GM21786 (cell line): ENCODE measurements around the gene RAB3D.
"Not testable (repeated sequence)": the region's sequence is repeated elsewhere in the genome, so short reads cannot be mapped to it uniquely, and the experiment has no call there.

Source experiments
- ATAC-seq: cut with Tn5 transposase; IDR thresholded peaks from one replicate; pipeline ENCODE4 v1.9.1; 2021; ENCODE audit not compliant: unreplicated experiment

The RAB3D gene

DNA sequence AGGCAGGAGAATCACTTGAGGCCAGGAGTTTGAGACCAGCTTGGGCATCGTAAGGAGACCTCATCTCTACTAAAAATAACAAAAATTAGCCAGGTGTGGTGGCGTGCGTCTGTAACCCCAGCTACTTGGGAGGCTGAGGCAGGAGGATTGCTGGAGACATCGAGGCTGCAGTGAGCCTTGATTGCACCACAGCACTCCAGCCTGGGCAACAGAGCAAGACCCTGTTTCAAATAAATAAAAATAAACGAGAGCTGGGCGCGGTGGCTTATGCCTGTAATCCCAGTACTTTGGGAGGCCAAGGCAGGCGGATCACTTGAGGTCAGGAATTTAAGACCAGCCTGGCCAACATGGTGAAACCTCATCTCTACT is 626 bp upstream of the RAB3D start:
- not testable (repeated sequence) for ATAC-seq

DNA sequence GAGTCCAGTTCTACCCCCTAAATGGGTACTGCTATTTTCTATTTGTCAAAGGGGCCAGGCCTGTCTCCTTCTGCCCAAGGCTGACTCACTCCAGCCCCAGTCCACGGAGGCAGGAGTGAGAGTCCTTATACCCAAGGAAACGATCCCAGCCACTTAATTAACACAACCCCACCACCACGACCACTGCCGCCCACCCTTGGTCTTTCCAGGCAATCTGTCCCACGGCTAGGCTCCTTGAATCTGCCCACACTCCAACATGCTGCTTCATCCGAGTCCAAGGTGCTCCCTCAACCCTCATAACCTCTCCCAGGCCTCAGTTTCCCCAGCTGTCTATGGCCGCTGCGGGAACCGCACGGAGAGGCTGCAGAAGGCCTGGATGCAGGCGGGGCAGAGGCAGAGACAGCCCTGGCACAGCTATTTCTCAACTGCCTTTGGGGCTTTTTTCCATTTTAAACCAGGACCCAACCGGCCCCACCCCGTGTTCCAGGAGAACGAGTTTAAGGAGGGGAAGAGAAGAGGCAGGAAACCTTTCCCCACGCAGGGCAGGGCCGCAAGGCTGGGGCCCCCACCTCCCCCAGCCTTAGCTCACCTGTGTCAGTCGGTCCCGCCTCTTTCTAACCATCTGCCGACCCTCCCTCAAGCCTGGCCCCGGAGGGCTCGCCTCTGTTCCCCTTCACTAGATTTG is 746 bp downstream of the RAB3D start:
- no peak for ATAC-seq

DNA sequence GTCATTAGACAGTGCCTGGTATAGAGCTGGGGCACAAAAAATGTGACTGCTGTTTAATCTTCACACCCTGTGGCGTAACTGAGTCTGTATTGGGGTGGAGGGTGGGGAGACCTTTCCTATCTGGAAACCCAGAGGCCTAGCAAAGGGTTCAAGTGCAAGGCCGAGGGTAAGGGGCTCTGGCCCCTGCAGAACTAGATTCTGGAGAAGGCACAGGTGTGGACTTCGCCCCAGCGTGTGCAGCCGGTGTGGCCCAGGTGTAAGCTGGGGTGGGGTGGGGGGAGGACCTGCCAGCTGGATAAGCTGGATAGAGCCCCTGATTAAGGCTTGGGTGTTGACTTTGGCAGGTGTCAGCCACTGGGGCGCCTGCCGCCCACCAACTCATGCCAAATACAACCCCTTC is 1.3 kb downstream of the RAB3D start:
- no peak for ATAC-seq

DNA sequence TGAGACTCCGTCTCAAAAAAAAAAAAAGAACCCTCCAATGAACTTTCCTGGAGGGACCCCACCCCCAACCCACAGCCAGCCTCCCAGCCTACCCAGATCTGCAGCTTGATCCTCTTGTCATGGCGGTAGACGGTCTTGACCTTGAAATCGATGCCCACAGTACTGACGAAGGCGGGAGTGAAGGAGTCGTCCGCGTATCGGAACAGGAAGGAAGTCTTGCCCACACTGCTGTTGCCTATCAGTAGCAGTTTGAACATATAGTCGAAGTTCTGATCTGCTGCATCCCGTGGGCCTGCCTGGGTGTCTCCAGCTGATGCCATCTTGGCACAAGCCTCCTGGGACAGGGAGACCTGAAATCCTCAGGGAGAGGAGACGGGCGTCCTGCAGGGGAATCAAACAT is 2.4 kb downstream of the RAB3D start:
- ATAC-seq: no peak

DNA sequence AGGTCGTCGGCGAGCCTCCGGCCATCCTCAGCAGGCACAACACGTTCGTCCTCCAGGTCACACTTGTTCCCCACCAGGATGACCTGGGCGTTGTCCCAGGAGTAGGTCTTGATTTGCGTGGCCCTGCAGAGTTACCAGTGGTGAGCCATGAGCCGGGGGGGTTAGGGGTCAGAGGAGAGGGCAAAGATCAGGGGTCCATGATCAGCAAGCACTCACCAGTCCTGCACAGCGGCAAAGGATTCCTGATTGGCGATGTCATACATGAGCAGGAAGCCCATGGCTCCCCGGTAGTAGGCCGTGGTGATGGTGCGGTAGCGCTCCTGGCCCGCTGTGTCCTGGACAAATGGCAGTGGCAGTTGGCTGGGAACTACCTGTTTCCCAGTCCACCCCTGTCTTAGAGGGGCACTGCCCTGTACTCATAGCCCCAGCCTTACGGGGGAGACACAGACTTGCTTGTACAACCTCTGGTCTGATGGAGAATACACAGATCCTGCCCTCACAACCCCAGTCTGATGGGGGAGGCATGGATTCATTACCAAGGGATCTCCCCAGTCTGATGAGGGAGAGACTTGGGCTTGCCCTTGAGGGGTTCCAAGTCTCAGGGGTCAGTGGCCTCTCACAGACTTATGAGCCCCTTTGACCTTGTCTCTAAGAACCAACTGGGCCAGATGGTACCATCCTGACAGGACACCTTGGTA is 3.9 kb downstream of the RAB3D start:
- no peak for ATAC-seq

DNA sequence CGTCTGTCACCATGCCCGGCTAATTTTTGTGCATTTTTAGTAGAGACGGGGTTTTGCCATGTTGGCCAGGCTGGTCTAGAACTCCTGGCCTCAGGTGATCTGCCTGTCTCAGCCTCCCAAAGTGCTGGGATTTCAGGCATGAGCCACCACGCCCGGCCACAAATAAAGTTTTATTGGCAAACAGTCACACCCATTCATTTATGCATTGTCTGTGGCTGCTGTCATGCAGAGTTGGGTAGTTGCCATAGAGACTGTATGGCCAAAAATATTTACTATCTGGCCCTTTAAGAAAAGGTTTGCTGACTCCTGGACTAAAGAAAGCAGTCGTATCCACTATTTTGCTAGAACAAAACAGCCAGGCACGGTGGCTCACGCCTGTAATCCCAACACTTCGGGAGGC is 5.6 kb downstream of the RAB3D start:
- ATAC-seq: not testable (repeated sequence)

DNA sequence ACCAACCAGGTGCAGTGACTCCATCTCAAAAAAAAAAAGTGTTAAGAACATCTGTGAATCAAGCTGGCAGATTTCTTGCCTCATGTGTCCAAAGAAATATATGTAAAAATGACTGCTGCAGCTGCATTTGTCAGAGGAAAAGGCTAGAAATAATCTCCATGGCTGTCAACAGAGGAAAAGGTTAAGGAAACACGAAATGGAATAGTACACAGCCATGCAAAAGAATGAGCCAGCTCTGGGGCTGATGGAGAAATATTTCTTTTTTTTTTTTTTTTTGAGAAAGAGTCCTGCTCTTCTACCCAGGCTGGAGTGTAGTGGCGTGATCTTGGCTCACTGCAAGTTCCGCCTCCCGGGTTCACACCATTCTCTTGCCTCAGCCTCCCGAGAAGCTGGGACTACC is 6.6 kb downstream of the RAB3D start:
- no peak for ATAC-seq

DNA sequence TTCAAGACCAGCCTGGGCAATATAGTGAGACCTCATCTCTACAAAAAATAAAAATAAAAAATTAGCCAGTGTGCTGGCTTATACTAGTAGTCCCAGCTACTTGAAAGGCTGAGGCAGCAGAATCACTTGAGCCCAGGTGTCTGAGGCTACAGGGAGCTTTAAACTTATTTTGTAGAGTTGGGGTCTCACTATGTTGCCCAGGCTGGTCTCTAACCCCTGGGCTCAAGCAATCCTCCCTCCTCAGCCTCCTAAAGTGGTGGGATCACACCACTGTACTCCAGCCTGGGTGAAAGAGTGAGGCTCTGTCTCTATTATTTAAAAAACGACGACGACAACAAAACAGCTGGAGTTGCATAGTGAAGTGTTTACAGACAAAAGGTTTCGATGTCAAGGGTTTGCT is 8.0 kb downstream of the RAB3D start:
- no peak for ATAC-seq

DNA sequence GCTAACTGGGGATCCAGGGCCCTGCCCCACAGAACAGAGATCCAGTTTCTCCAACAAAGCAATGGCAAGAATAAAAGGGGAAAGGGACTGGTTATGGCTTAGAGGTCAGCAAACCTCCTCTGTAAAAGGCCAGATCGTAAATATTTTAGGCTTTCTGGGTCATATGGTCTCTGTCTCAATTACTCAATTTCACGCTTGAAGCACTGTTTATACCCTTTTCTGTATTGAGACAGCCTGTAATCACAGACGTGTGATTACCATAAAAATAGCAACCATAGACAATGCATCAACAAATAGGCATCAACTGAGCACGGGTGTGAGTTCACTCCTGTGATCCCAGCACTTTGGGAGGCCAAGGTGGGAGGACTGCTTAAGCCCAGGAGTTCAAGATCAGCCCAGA is 9.3 kb downstream of the RAB3D start:
- ATAC-seq: no peak

DNA sequence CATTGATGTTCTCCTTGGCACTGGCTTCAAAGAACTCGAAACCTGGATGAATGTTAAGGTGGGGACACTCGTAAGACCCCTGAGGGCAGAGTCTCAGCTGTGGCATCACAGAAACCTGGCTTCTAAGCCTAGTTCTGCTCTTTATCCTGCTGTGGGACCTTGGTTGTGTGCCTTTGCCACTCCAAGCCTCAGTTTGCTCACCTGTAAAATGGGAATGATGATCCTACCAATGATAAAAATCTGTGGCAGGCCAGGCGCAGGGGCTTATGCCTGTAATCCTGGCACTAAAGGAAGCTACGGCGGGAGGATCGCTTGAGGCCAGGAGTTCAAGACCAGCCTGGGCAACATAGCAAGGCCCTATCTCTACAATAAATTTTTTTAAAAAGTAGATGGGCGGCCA is 13.9 kb downstream of the RAB3D start:
- ATAC-seq: no peak

DNA sequence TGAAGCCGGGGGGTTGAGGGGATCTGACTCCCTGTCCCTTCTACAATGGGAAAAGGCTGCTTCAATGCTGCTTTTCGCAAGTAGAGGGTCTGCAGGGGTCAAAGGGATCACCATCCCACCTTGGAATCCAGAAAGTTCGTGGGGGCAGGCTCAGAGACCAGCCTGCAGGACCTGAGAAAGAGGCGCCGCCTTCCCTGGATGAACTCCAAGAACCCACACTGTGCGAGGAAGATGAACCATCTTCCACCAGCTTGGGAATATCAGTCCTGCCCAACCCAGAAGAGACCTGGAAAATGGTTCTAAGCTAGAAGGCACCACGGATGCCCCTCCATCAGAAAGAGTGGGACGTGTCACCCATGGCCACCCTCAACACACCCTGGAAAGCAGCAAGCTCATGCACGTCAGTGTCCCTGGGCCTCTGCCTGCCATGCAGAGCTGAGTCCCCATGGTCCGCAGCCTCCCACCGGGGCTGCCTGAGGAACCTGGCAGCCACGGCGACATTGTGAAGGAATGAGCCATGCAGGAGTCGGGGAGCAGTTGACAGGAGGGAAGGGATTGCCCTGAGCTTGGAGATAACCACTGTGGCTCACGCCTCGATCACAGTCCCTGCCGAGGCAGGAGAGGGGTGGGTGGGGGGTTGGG is 14.6 kb downstream of the RAB3D start:
- no peak for ATAC-seq

DNA sequence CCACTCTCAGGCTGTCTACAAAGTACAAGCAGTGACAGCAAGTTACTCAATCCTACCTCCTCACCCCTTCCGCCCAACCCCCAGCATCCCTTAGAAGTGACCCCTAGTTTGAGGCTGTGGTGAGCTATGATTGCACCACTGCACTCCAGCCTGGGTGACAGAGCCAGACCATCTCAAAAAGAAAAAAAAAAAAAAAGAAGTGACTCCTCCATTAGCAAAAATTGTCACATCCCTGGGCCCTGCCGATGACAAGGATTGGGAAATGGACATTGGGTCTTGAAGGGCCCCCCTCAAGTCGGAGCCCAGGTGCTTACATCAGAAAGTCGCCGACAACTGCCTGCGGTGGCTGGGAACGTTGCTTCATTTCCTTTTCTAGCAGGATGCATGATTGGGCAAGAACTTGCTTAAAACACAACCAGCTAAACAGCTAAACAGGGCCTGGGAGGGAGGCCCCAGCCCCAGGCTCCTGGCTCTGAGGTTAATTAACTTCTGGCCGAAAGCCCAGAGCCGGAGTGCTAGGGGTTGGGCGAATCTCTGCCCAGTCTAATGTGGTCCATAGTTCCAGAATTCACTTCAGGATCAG is 15.3 kb downstream of the RAB3D start:
- no peak for ATAC-seq

DNA sequence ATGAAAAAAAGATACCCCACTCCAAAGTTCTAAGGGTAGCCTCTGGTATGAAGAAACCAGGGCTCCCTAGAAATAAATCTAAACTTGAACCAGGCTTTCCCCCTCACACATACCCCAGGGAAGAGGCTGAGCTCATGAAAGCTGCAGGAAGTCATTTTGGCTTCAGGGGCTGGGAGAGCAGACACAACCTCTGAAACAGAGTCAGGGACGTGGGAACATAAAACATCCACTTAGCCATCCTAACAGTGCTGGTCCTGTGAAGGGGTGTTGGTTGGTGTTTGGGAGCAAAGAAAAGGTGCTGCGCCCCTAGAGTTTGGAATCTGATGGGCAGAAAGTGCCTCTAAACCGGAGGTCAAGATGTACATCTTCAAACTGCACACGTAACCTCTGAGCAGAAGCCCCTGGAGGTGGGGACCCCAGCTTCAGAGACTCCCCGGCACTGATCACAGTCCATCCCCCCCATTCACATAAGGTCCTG is 15.8 kb downstream of the RAB3D start:
- ATAC-seq: no peak

DNA sequence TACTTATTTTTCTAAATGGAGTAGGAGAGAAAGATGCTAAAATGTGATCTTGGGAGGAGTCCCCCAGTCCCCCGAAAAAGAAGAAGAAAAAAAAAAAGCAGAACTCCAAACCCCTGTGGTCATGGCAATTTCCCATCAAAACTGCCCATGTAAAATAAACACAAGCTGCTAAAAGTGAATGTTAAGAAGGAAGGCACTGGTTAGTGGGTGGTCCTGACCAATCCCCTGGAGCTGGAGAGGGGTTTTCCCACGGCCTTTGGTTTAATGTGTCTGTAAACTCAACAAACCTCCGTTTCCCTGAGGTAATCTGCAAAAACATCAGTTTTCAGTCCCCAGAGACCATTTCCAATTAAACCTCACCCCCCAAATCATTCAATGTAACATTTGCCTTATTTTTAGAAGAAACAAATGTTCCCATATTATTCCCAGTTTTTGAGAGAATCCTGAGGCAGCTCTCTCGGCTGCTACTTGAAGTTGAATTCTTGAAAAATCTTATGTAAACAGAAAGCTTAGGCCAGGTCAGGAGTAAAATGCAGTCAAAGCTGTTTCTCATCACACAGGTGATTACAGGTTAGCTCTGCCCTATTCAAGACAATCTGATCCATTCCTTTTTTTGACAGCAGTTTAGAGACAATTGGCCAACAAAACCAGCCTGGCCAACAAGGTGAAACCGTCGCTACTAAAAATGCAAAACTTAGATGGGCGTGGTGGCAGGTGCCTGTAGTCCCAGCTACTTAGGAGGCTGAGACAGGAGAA is 17.0 kb downstream of the RAB3D start:
- ATAC-seq: no peak

DNA sequence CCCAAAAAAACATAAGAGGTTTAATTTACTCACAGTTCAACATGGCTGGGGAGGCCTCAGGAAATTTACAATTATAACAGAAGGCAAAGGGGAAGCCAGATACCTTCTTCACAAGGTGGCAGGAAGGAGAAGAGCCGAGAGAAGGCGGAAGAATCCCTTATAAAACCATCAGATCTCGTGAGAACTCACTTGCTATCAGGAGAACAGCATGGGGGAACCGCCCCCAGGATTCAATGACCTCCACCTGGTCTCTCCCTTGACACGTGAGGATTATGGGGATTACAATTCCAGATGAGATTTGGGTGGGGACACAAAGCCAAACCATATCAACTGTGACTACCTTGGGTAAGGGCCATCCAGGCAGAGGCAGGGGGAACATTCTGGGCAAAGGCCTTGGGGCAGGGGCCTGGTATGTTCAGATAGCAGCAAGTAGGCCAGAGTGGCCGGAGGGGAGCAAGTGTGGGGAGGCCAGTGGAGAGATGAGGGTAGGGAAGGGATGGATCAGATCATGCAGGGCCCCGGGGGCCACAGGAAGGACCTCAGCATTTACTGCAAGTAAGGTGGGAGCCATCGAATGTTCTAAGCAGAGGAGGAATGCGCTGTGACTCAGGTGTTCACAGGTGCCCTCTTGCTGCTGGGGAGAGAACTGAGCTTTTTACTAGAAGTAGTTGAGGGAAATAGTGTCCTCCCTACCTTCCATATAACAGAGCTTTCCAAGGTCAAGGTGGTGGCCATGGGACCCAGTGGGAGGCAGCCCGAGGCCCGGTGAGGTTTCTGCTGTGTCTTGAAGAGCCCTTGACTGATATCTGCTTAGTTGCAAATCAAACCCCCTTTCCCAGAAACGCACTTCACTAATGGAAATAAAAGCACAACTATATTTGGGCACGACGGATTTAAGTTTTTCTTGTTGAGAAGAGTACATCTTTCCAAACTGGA is 18.0 kb downstream of the RAB3D start:
- no peak for ATAC-seq

DNA sequence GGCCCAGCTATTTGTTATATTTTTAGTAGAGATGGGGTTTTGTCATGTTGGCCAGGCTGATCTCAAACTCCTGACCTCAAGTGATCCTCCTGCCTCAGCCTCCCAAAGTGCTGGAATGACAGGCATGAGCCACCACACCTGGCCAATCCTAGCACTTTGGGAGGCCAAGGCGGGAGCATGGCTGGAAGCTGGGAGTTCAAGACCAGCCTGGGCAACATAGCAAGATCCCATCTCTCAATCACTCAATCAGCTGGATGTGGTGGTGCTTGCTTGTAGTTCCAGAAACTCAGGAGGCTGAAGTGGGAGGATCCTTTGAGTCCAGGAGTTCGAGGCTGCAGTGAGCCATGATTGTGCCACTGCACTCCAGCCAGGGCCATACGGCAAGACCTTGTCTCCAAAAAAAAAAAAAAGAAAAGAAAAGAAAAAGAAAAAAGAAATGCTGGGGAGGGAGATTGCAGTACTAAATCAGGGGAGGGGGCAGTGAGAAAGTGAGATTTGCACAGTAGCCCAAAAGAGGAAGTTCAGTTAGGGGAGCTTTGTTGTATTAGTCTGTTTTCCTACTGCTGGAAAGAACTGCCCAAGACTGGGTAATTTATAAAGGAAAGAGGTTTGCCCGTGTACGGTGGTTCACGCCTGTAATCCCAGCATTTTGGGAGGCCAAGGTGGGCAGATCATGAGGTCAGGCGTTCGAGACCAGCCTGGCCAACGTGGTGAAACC is 19.0 kb downstream of the RAB3D start:
- not testable (repeated sequence) for ATAC-seq

DNA sequence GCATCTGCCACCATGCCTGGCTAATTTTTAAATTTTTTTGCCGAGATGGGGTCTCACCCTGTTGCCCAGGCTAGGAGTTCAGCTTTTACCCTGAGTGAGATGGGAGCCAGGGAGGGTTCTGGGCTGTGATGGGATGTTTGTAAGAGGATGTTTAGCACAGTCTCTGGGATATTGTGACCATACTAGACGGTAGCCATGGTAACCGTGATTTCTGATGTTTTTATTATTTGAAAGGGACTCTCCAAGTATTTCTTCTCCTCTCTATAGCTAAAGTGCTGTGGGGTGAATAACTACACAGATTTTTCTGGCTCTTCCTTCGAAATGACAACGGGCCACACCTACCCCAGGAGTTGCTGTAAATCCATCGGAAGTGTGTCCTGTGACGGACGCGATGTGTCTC is 33.1 kb downstream of the RAB3D start:
- ATAC-seq: no peak

DNA sequence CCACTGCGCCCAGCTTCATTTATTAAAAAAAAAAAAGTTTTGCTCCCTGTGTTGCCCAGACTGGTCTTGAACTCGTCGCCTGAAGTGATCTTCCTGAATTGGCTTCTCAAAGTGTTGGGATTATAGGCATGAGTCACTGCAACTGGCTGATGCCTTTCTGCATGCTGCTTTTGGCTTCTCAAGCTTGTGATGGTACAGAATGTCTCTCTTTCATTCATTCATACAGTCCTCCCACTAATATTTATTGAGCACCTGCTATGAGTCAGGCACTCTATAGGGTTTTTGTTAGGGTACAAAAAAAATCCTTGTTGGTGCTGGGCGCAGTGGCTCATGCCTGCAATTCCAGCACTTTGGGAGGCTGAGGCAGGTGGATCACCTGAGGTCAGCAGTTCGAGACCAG is 34.5 kb downstream of the RAB3D start:
- no peak for ATAC-seq

DNA sequence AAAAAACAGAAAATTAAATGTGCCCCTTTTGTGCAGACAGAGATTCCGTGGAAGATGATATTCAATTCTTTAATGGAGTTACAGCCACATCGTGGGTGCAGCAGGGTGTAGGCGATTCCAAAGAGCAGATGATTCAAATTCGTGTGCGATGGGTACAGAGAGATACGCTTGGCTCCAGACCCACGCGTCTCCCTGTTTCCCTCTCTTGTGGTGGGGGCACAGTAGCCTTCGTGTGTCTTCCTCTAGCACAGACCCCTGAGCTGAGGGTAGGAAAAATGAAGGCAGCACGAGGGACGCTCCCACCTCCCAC is 38.7 kb downstream of the RAB3D start:
- ATAC-seq: no peak
